Measurements from ENCODE around the gene TRIM65. TPM values are rescaled to one million over a fixed set of nuclear protein-coding genes. Genes with fewer than 3 reads are reported as not detected.
A peak's percentile ranks its signal among the peaks of the same experiment; 100 is the strongest.

TRIM65 gene
- total RNA-seq, 1 donor from 2014 or later: 15.4 TPM

DNA sequence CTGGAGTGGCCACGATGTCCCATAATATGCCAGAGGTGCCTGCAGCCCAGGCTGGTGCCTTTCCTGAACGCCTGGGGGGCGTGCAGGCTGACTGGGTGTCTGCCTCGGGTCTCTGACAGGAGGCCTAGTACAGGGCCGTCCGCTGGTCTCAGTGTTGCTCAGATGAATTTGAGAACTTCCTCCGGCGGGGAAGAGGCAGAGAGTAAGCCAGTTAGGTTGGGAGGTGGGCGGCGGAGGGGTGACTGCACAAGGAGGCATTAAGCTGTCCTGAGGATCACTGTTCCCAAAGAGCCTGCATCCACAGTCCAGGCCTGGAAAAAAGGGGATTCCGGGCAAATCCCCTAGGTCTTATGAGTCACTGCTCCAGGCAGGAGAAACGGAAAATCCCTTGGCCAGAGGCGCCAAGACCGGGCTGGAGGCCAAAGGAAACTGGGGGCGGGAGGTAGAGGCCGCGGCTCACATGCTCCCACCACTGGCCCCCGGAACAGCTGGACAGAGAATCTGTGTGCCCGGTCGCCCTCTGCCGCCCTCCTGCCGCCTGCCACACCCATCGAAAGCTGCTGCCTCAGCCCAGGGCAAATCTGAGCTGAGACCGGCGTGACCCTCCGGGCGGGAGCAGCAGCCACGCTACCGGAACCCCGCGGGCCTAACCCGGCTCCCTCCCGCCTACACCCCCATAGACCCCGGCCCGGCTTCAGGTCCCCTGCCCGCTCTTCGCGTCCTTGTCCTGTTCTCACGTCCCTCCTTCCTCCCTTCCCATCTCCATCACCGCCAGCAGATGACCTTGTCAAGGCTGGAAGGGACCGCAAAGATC is 19.6 kb downstream of the TRIM65 start:
- peak overlapping the region; percentile 93 for H3K4me2 ChIP-seq (ENCODE audit: low read length)
- no peaks in the 10 kb centered on the region for H3K9me3 ChIP-seq (ENCODE audit: insufficient read depth, low read depth, low read length)
- H3K36me3 ChIP-seq (ENCODE audit: insufficient read depth, low read length): no peaks in the 10 kb centered on the region
- peaks cover 5% of the 10 kb centered on the region for H3K27me3 ChIP-seq (ENCODE audit: insufficient read depth, low read length)
- peak overlapping the region; percentile 78 for H3K9ac ChIP-seq (ENCODE audit: low read length)
- Mint-ChIP-seq H3K4me3 (ENCODE audit: unreplicated experiment) (peak overlapping the region; percentile 78), H3K27me3 (ENCODE audit: low read depth, unreplicated experiment) (peaks cover 15% of the 10 kb centered on the region), H3K27ac (ENCODE audit: unreplicated experiment) (peak overlapping the region; percentile 75), H3K36me3 (ENCODE audit: low read depth, unreplicated experiment) (peaks cover 2% of the 10 kb centered on the region), H3K9me3 (ENCODE audit: unreplicated experiment) (no peaks in the 10 kb centered on the region), H3K4me1 (ENCODE audit: low read depth, unreplicated experiment) (peaks cover 13% of the 10 kb centered on the region)
- H3K27ac ChIP-seq (ENCODE audit: low read depth, low read length): peak overlapping the region; percentile 82
- DNase-seq (ENCODE audit: low read depth) (peak; percentile 90), FAIRE-seq (no peak)
- peak overlapping the region; percentile 56 for H3K4me3 ChIP-seq (ENCODE audit: insufficient read depth, low read depth, low read length)
- no peaks in the 10 kb centered on the region for H3K79me2 ChIP-seq (ENCODE audit: insufficient read depth, low read length)
- TF ChIP-seq, protein P1, sequence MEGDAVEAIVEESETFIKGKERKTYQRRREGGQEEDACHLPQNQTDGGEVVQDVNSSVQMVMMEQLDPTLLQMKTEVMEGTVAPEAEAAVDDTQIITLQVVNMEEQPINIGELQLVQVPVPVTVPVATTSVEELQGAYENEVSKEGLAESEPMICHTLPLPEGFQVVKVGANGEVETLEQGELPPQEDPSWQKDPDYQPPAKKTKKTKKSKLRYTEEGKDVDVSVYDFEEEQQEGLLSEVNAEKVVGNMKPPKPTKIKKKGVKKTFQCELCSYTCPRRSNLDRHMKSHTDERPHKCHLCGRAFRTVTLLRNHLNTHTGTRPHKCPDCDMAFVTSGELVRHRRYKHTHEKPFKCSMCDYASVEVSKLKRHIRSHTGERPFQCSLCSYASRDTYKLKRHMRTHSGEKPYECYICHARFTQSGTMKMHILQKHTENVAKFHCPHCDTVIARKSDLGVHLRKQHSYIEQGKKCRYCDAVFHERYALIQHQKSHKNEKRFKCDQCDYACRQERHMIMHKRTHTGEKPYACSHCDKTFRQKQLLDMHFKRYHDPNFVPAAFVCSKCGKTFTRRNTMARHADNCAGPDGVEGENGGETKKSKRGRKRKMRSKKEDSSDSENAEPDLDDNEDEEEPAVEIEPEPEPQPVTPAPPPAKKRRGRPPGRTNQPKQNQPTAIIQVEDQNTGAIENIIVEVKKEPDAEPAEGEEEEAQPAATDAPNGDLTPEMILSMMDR (IDR thresholded peaks at IDR 0.05; ENCODE audit: insufficient read depth, low read depth, low read length): no peak
- peak overlapping the region; percentile 85 for H2AFZ ChIP-seq (ENCODE audit: low read depth, low read length)
- peaks cover 4% of the 10 kb centered on the region for H4K20me1 ChIP-seq (ENCODE audit: insufficient read depth, low read length)
- H3K4me1 ChIP-seq (ENCODE audit: insufficient read depth, low read length): peaks cover 37% of the 10 kb centered on the region

- peak overlapping the region; percentile 38 for H2AFZ ChIP-seq (ENCODE audit: low read depth, low read length)
- peaks cover 2% of the 10 kb centered on the region for H3K27me3 ChIP-seq (ENCODE audit: insufficient read depth, low read length)
- H3K27ac ChIP-seq (ENCODE audit: low read depth, low read length): peak overlapping the region; percentile 82
- H3K4me2 ChIP-seq (ENCODE audit: low read length): peak overlapping the region; percentile 93
- H3K9me3 Mint-ChIP-seq (ENCODE audit: unreplicated experiment): no peaks in the 10 kb centered on the region
- H4K20me1 ChIP-seq (ENCODE audit: insufficient read depth, low read length): peaks cover 4% of the 10 kb centered on the region
- H3K9me3 ChIP-seq (ENCODE audit: insufficient read depth, low read depth, low read length): no peaks in the 10 kb centered on the region
- peak overlapping the region; percentile 56 for H3K4me3 ChIP-seq (ENCODE audit: insufficient read depth, low read depth, low read length)
- no peaks in the 10 kb centered on the region for H3K79me2 ChIP-seq (ENCODE audit: insufficient read depth, low read length)
- peaks cover 2% of the 10 kb centered on the region for H3K36me3 Mint-ChIP-seq (ENCODE audit: low read depth, unreplicated experiment)
- H3K36me3 ChIP-seq (ENCODE audit: insufficient read depth, low read length): no peaks in the 10 kb centered on the region
- TF ChIP-seq, protein P1 (IDR thresholded peaks at IDR 0.05; ENCODE audit: insufficient read depth, low read depth, low read length): no peak
- TF ChIP-seq EZH2 (IDR thresholded peaks at IDR 0.05; ENCODE audit: insufficient read depth, low read length): no peak
- DNase-seq (ENCODE audit: low read depth) (no peak), FAIRE-seq (no peak)
- peaks cover 13% of the 10 kb centered on the region for H3K4me1 Mint-ChIP-seq (ENCODE audit: low read depth, unreplicated experiment)
- peaks cover 8% of the 10 kb centered on the region for H3K27me3 Mint-ChIP-seq (ENCODE audit: low read depth, unreplicated experiment)
- peak overlapping the region; percentile 69 for H3K27ac Mint-ChIP-seq (ENCODE audit: unreplicated experiment)
- peaks cover 37% of the 10 kb centered on the region for H3K4me1 ChIP-seq (ENCODE audit: insufficient read depth, low read length)
- H3K9ac ChIP-seq (ENCODE audit: low read length): peak overlapping the region; percentile 78
- peak overlapping the region; percentile 78 for H3K4me3 Mint-ChIP-seq (ENCODE audit: unreplicated experiment)
These were observed 20.4 kb downstream of the TRIM65 start for GRCh38 chr17:75876190-75876937.

Measured in astrocyte (in vitro differentiated cells and primary cell).